ENCODE data around the gene LRRC8E.

DNA sequence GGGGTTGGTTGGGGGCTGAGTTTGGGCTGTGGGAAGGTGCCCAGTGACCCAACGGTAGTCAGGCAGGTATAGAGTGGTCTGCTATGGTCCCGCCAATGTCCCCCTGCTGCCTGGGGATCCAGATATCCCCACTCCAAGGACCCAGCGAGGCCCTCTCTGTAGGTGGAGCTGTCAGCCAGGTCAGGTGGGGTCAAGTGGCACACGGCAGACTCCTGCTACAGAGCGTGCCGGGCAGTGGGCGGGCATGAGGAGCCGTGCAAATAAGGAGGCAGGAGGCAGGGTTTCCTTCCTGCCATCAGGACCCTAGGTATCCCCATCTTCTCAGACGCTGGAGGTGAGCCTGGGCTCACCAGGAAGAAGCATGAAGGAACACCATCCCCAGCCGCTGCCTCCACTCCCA is 43.4 kb upstream of the LRRC8E start:
- TF ChIP-seq, protein P1, sequence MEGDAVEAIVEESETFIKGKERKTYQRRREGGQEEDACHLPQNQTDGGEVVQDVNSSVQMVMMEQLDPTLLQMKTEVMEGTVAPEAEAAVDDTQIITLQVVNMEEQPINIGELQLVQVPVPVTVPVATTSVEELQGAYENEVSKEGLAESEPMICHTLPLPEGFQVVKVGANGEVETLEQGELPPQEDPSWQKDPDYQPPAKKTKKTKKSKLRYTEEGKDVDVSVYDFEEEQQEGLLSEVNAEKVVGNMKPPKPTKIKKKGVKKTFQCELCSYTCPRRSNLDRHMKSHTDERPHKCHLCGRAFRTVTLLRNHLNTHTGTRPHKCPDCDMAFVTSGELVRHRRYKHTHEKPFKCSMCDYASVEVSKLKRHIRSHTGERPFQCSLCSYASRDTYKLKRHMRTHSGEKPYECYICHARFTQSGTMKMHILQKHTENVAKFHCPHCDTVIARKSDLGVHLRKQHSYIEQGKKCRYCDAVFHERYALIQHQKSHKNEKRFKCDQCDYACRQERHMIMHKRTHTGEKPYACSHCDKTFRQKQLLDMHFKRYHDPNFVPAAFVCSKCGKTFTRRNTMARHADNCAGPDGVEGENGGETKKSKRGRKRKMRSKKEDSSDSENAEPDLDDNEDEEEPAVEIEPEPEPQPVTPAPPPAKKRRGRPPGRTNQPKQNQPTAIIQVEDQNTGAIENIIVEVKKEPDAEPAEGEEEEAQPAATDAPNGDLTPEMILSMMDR (IDR thresholded peaks at IDR 0.05): no peak
- TF ChIP-seq POLR2A (IDR thresholded peaks at IDR 0.05) (no peak), EP300 (IDR thresholded peaks at IDR 0.05; ENCODE audit: low read depth) (no peak), POLR2AphosphoS5 (IDR thresholded peaks at IDR 0.05) (no peak)
